GM13977 (cell line): Measurements from ENCODE around the gene AMTN.

Experiments used
- DNase-seq: peaks from one replicate; pipeline ENCODE4 v3.0.0; 2012; ENCODE audit warnings: low spot score
- CTCF ChIP-seq: IDR thresholded peaks from 2 replicates; pipeline ENCODE4 v1.5.1; 2012; ENCODE audit warnings: mild to moderate bottlenecking, control low read depth; ENCODE audit not compliant: insufficient read depth; ENCODE audit errors: extremely low read depth, missing control alignments
- in situ Hi-C: fragments of 300-500 bp; cut with MboI; formaldehyde crosslinking; loops from one replicate; pipeline ENCODE4 v1.12.0; 2022; ENCODE audit warnings: low sequenced_read_pairs, low pct_unique_long_range_greater_than_20kb, mixed read lengths, inconsistent platforms; ENCODE audit not compliant: unreplicated experiment

The AMTN gene

GRCh38 chr4:70575964-70576363 is 57.6 kb downstream of the AMTN start:
- TF ChIP-seq CTCF: no peak
- in situ Hi-C loops: no loop called here
- no peak for DNase-seq

GRCh38 chr4:70577220-70577927 is 59.0 kb downstream of the AMTN start:
- in situ Hi-C loops: no loop called here
- TF ChIP-seq CTCF: no peak
- no peak for DNase-seq

GRCh38 chr4:70581980-70582379 is 63.6 kb downstream of the AMTN start:
- no peak for DNase-seq
- in situ Hi-C loops: no loop called here
- TF ChIP-seq CTCF: no peak
